ENCODE data around the gene NTRK3. TPM values are rescaled to one million over a fixed set of nuclear protein-coding genes. Genes with fewer than 3 reads are reported as not detected.

NTRK3 gene
- total and polyA plus RNA-seq, 2 of the 13 experiments (the other 11 are each of a cell fraction or from before 2014, with no cell fraction given), result not detected

DNA sequence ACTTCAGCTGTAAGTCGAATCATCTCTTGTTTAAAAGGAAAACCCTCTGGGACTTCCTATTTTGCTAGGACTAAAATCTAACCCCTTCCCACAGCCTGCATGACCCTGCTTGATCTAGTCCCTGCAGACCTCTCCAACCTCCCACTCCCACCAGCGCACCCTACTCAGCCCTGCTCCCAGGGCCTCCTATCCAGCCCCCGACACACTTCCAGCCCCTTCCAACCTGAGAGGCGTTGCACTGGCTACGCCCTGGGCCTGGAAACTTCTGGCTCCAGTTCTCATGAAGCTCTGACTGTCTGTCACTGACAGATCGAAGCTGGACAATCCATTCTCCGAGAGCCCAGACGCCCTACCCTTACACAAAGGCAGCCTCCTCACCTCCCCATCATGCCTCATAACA lies 21.8 kb downstream of the NTRK3 start (continued):
- TF ChIP-seq ARID3A (IDR thresholded peaks at IDR 0.05; ENCODE audit: low read depth, low read length) (no peak), SP2 (CRISPR knock-in tag; IDR thresholded peaks at IDR 0.05) (no peak), KDM5B (CRISPR knock-in tag; IDR thresholded peaks at IDR 0.05; ENCODE audit: borderline replicate concordance) (no peak), ZSCAN22 (CRISPR knock-in tag; IDR thresholded peaks at IDR 0.05) (no peak)

DNA sequence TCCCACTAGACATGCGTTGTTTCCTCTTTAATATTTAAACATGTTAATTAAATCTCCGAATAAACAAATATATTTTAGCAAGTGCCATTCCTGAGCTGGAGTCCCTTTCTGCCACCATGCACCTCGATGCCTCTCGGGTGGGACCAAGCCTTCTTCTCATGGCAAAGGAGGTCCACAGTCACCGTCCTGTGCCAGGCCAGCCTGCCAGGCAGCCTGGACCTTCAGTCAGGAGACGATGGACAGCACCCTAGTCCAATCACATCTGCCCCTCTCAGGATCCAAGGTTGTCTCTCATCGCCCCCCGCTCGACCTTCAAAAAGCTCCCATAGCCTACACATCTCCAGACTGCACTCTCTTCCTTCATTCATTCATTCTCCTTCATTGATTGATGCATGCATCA lies 22.6 kb downstream of the NTRK3 start:
- Histone ChIP-seq H3K79me2 (ENCODE audit: insufficient read depth, low read length) (no peaks in the 10 kb centered on the region), H3K4me3 (replicated peaks in 1 of 3; ENCODE audit: insufficient read depth in 1 of 3, low read depth in 2 of 3, low read length in 3 of 3) (no peak overlapping the region), H3K27ac (ENCODE audit: extremely low read length, insufficient read depth, low read length) (no peak overlapping the region), H3K27me3 (ENCODE audit: control insufficient read depth in 1 of 2, insufficient read depth in 2 of 2, low read length in 2 of 2) (peaks cover 0 to 4% of the 10 kb centered on the region in 2 experiments; a peak in 2 of 5 replicates), H3K9me3 (ENCODE audit: low read length) (no peaks in the 10 kb centered on the region), H3K4me2 (ENCODE audit: low read depth, low read length) (no peak overlapping the region), H3K9ac (ENCODE audit: insufficient read depth, low read depth, low read length) (no peak overlapping the region), H3K36me3 (replicated peaks in 1 of 2; ENCODE audit: control insufficient read depth in 1 of 2, insufficient read depth in 2 of 2, low read length in 2 of 2) (no peaks in the 10 kb centered on the region), H3K4me1 (ENCODE audit: insufficient read depth, low read length) (no peaks in the 10 kb centered on the region), H4K20me1 (ENCODE audit: insufficient read depth, low read length) (no peaks in the 10 kb centered on the region), H2AFZ (ENCODE audit: low read length) (no peak overlapping the region)
- intact Hi-C loops (cut with micrococcal nuclease; ENCODE audit: unreplicated experiment) (no loop called here), in situ Hi-C loops (cut with HindIII; ENCODE audit: extremely low pct_ligation_motif_present, low pct_unique_long_range_greater_than_20kb) (no loop called here)
- CTCF ChIA-PET (ENCODE audit: low intra/inter-chr PET ratio, low total read pairs), result no interaction called here
- POLR2A ChIA-PET, result no interaction called here
- no TSS peak for BruUV-seq (replicated peaks)
- DNase-seq (ENCODE audit: low spot score) (no peak), ATAC-seq (no peak), FAIRE-seq (no peak)
- 0% methylated on average over 9 of the region's 9 CpGs for WGBS (ENCODE audit: low lambda C conversion rate)
- no peak for TF ChIP-seq ISX (CRISPR knock-in tag; conservative IDR thresholded peaks at IDR 0.05)
- no peak for TF ChIP-seq ZBTB14 (CRISPR knock-in tag; IDR thresholded peaks at IDR 0.05)
- TF ChIP-seq ZNF17 (CRISPR knock-in tag; IDR thresholded peaks at IDR 0.05), result no peak
- TF ChIP-seq ZNF232 (CRISPR knock-in tag; IDR thresholded peaks at IDR 0.05; ENCODE audit: borderline replicate concordance), result no peak
- TF ChIP-seq KLF11 (CRISPR knock-in tag; IDR thresholded peaks at IDR 0.05), result no peak
- no peak for TF ChIP-seq MYNN (CRISPR knock-in tag; IDR thresholded peaks at IDR 0.05; ENCODE audit: low read depth)
- no peak for TF ChIP-seq KMT2A (CRISPR knock-in tag; IDR thresholded peaks at IDR 0.05)
- no peak for TF ChIP-seq THAP7 (CRISPR knock-in tag; IDR thresholded peaks at IDR 0.05)
- no peak for TF ChIP-seq SMAD3 (CRISPR knock-in tag; IDR thresholded peaks at IDR 0.05)
- TF ChIP-seq, protein P1, sequence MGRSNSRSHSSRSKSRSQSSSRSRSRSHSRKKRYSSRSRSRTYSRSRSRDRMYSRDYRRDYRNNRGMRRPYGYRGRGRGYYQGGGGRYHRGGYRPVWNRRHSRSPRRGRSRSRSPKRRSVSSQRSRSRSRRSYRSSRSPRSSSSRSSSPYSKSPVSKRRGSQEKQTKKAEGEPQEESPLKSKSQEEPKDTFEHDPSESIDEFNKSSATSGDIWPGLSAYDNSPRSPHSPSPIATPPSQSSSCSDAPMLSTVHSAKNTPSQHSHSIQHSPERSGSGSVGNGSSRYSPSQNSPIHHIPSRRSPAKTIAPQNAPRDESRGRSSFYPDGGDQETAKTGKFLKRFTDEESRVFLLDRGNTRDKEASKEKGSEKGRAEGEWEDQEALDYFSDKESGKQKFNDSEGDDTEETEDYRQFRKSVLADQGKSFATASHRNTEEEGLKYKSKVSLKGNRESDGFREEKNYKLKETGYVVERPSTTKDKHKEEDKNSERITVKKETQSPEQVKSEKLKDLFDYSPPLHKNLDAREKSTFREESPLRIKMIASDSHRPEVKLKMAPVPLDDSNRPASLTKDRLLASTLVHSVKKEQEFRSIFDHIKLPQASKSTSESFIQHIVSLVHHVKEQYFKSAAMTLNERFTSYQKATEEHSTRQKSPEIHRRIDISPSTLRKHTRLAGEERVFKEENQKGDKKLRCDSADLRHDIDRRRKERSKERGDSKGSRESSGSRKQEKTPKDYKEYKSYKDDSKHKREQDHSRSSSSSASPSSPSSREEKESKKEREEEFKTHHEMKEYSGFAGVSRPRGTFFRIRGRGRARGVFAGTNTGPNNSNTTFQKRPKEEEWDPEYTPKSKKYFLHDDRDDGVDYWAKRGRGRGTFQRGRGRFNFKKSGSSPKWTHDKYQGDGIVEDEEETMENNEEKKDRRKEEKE (IDR thresholded peaks at IDR 0.05), result no peak
- TF ChIP-seq, protein P2, sequence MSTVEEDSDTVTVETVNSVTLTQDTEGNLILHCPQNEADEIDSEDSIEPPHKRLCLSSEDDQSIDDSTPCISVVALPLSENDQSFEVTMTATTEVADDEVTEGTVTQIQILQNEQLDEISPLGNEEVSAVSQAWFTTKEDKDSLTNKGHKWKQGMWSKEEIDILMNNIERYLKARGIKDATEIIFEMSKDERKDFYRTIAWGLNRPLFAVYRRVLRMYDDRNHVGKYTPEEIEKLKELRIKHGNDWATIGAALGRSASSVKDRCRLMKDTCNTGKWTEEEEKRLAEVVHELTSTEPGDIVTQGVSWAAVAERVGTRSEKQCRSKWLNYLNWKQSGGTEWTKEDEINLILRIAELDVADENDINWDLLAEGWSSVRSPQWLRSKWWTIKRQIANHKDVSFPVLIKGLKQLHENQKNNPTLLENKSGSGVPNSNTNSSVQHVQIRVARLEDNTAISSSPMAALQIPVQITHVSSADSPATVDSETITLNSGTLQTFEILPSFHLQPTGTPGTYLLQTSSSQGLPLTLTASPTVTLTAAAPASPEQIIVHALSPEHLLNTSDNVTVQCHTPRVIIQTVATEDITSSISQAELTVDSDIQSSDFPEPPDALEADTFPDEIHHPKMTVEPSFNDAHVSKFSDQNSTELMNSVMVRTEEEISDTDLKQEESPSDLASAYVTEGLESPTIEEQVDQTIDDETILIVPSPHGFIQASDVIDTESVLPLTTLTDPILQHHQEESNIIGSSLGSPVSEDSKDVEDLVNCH (CRISPR knock-in tag; IDR thresholded peaks at IDR 0.05), result no peak
- no peak for TF ChIP-seq ZNF335 (CRISPR knock-in tag; IDR thresholded peaks at IDR 0.05)
